ENCODE measurements around the gene KAZN.
A peak's percentile ranks its signal among the peaks of the same experiment; 100 is the strongest.

Gene KAZN

DNA sequence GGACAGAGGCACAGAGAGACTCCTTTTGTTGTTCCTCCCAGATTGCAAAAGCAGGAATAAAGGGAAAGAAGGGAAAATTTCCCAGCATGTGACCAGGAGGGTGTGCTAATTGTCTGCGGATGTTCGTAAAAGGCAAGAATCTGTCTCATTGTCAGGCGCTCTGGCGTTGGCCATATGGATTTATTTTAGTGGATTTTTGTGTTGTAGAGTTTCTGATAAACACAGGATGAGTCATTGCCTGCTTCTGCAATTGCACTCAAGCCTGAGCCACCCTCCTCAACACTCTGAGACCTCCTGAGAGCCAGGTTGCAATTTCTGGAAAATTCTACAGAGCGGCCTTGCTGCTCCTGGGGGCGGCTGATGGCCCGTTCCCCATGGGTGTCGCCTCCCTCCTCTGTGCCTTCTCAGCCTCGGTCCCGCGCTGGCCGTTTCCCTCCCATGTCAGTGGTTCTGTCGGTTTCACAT, 227.7 kb downstream of the KAZN start:
- TF ChIP-seq, protein P1, sequence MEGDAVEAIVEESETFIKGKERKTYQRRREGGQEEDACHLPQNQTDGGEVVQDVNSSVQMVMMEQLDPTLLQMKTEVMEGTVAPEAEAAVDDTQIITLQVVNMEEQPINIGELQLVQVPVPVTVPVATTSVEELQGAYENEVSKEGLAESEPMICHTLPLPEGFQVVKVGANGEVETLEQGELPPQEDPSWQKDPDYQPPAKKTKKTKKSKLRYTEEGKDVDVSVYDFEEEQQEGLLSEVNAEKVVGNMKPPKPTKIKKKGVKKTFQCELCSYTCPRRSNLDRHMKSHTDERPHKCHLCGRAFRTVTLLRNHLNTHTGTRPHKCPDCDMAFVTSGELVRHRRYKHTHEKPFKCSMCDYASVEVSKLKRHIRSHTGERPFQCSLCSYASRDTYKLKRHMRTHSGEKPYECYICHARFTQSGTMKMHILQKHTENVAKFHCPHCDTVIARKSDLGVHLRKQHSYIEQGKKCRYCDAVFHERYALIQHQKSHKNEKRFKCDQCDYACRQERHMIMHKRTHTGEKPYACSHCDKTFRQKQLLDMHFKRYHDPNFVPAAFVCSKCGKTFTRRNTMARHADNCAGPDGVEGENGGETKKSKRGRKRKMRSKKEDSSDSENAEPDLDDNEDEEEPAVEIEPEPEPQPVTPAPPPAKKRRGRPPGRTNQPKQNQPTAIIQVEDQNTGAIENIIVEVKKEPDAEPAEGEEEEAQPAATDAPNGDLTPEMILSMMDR (IDR thresholded peaks at IDR 0.05; ENCODE audit: low read depth, low read length) = peak; percentile 29
- peak; percentile 94 for DNase-seq (ENCODE audit: extremely low read depth, low read depth)

DNA sequence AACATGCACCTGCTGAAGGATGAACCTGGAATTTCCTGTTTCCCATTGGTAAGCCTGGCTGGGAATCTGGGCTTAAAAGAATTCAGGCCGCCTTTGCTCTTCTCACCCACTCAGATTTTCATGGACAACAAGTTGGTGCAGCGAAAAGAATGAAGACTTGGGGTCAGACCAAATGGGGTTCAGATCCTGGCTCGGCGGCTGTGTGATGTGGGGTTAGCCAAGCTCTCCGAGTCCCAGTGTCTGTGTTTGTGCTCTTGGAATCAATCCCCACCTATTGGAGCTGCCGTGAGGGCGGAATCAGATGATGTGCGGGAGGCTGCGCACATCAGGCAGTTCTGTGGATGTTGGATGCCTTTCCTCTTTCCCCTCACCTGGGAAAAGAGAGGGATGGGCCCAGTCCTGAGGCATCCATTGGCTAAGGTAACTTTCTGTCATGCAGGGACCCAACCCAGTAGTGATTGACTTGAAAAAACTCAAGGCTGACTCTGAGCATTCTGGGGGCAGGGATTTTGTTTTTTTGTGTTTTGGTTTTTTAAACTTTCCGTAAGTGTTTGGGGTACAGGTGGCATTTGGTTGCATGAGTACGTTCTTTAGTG, 228.3 kb downstream of the KAZN start:
- TF ChIP-seq, protein P1 (IDR thresholded peaks at IDR 0.05; ENCODE audit: low read depth, low read length) = no peak
- no peak for DNase-seq (ENCODE audit: extremely low read depth, low read depth)

DNA sequence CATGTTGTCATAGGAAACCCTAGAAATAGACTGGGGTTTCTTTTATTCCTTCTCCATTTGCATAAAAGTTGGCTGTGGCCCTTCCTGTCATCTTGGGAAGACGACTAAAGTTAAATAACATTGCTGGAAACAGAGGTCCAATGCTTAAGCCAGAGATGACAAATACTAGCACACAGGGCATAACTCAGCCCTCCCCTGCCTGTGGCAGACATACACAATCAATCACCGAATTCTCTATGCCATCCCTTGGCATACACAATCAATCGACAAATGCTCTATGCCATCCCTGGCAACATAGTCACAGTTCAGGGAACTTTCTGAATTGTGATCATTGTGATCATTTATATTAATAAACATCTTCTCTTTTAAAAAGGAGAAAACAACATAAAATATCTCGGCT, 229.4 kb downstream of the KAZN start:
- no peak for DNase-seq (ENCODE audit: extremely low read depth, low read depth)
- TF ChIP-seq, protein P1 (IDR thresholded peaks at IDR 0.05; ENCODE audit: low read depth, low read length) = no peak

DNA sequence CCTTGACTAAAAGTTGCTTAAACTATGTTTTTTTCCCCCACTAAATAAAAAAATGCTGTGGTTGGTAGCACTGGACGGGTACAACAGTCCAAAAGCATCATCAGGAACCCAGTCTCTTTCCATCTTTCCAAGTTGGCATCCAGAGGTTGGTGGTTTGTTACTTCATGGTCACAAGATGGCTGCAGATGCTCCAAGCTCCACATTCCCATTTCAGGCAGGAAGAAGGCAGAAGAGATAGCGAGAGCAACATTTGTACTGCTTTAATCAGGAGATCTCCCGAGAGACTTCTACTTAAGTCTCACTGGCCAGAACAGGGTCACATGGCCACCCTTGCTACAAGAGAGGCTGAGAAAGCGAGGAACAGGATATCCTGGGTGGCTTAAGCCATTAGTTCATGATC, 230.2 kb downstream of the KAZN start:
- TF ChIP-seq, protein P1 (IDR thresholded peaks at IDR 0.05; ENCODE audit: low read depth, low read length) = no peak
- DNase-seq (ENCODE audit: extremely low read depth, low read depth) = no peak

DNA sequence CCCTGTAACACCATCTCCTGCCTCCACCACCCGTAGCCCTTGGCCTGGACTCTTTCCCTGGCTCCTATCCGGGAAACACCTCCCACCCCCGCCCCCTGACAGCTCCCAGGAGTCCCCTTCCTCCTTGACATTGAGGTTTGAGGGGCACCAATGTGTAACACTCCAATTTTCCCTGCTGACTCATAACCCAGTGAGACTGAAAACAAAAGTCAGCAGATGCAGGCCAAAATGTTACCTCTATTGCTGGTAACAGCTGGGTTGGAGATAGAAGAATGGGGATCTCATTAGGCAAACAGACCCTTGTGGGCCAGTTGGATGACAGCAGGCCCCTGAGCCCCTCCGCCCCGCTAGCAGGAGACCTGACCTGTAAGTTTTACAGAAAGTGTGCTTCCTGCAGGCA, 237.2 kb downstream of the KAZN start:
- DNase-seq (ENCODE audit: extremely low read depth, low read depth) = no peak
- TF ChIP-seq, protein P1 (IDR thresholded peaks at IDR 0.05; ENCODE audit: low read depth, low read length) = no peak

DNA sequence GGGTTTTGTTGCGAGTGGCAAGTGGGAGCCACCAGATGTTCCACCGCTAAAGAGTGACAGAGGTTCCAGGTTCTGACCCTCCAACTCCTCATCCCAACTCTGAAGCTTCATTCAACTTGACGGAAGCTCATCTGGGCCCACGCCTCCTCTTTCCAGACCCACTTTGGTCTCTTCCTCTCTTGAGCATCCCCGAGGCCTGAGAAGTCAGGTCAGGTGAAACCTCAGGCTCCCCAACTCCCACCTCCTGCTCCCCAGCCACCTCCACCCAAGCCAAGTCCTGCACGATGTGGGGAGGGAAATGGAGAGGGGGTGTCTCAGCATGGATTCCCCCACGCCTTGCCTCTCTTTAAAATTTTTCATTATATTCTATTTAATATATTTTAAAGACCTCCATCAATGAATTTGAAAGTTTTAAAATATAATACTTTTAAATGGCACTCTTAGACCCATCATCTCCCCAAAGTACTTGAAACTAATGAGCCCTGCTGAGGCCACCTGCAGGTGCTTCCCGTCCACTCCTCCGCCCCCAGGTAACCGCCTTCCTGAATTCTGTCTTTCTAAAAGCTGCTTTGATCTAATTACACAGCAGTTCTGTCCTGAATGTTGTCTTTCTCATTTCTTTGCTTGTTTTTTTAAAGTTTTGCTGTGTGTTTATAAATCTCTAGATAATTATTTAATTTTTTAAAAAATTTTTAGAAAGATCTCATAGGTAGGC, 238.1 kb downstream of the KAZN start:
- TF ChIP-seq, protein P1 (IDR thresholded peaks at IDR 0.05; ENCODE audit: low read depth, low read length) = no peak
- no peak for DNase-seq (ENCODE audit: extremely low read depth, low read depth)

DNA sequence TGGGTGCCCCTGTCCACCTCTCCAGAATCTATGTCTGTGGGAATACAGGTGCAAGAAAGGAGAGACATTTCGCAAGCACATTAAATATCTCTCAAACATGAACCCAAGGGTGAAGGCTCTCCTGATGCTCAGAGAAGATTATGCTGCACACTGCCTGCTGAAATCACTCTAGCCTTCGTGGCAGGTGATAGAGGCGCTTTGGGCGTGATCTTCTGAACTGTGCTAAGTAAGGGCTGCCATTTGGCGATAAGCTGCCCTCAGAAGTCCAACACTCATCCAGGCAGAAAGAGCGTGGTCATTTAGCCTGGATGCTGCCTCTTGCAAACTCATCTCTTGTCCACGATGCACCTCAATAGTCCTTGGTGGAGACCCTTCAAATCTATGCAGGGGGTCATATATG, 241.9 kb downstream of the KAZN start:
- TF ChIP-seq, protein P1 (IDR thresholded peaks at IDR 0.05; ENCODE audit: low read depth, low read length) = no peak
- DNase-seq (ENCODE audit: extremely low read depth, low read depth) = no peak
